Lung (tissue), 12 donors: ENCODE results near the gene HMHB1. TPM values are rescaled to one million over a fixed set of nuclear protein-coding genes. Genes with fewer than 3 reads are reported as not detected.

Source experiments
- ATAC-seq: fragments of 200-7000 bp; cut with Tn5 transposase; one replicate; pipeline ENCODE4 v1.9.1; 2020; ENCODE audit warnings: moderate number of reproducible peaks; ENCODE audit not compliant: insufficient read depth, low FRiP score
- DNase-seq, 3 donors: peaks; one replicate each; pipeline ENCODE4 v3.0.0-alpha.2; 2013 to 2017
- H3K27ac ChIP-seq, 2 donors: one replicate each; pipeline ENCODE4 v1.5.1; 2013; ENCODE audit warnings: mild to moderate bottlenecking in 2 of 2, moderate library complexity in 2 of 2, control low read depth in 1 of 2, inconsistent platforms in 1 of 2, low read depth in 1 of 2, low read length in 1 of 2
- H3K27me3 ChIP-seq, 3 donors: one replicate each; pipeline ENCODE4 v1.5.1; 2013; ENCODE audit warnings: low read length in 2 of 3; ENCODE audit not compliant: control insufficient read depth in 3 of 3, insufficient read depth in 3 of 3
- H3K36me3 ChIP-seq, 4 donors: one replicate each; pipeline ENCODE4 v1.5.1; 2013; ENCODE audit warnings: low read length in 4 of 4, mild to moderate bottlenecking in 1 of 4, moderate library complexity in 1 of 4; ENCODE audit not compliant: control insufficient read depth in 4 of 4, insufficient read depth in 4 of 4
- H3K4me1 ChIP-seq, 5 donors: one replicate each; pipeline ENCODE4 v1.5.1; 2013; ENCODE audit warnings: low read length in 5 of 5, mild to moderate bottlenecking in 2 of 5, moderate library complexity in 1 of 5; ENCODE audit not compliant: control insufficient read depth in 5 of 5, insufficient read depth in 5 of 5
- H3K4me3 ChIP-seq: one replicate; pipeline ENCODE4 v1.5.1; 2013; ENCODE audit warnings: mild to moderate bottlenecking, control low read depth, moderate library complexity
- H3K9ac ChIP-seq, 2 donors: one replicate each; pipeline ENCODE4 v1.5.1; 2013; ENCODE audit warnings: low read length in 2 of 2, control low read depth in 1 of 2; ENCODE audit not compliant: insufficient read depth in 1 of 2
- H3K9me3 ChIP-seq, 4 donors: one replicate each; pipeline ENCODE4 v1.5.1; 2013; ENCODE audit warnings: low read length in 3 of 4, mild to moderate bottlenecking in 1 of 4, moderate library complexity in 1 of 4; ENCODE audit not compliant: control insufficient read depth in 4 of 4, insufficient read depth in 3 of 4
- WGBS, 2 donors: extraction: QIAGEN DNeasy Blood & Tissue Kit; methylation state at CpG; one replicate each; pipeline ENCODE4 v1.1.7; 2013; 5-methylcytosine and 5-hydroxymethylcytosine counted together
- polyA plus RNA-seq, 2 donors: library from polyadenylated mRNA; stranded (reverse); fragments of 200-250 nt; gene quantifications; one replicate each; pipeline ENCODE4 v1.2.1, GENCODE V29; 2013
- total RNA-seq, 2 donors: library from RNA; depleted of rRNA in 1 of 2; stranded (reverse); fragments of >200 nt in 1 of 2; gene quantifications; one replicate each; pipeline ENCODE4 v1.2.1, GENCODE V29; 2014 to 2021
- TF ChIP-seq, protein P1 (sequence below): IDR thresholded peaks from 2 replicates; pipeline ENCODE4 v1.5.1; 2012; ENCODE audit warnings: mild to moderate bottlenecking; ENCODE audit errors: control extremely low read depth, extremely low read depth
- donor health status: control.
- donor health status: control.
- donor health status: Bipolar disorder and iron deficiency.
- donor health status: healthy.
- donor health status: DM: yes; HTN: yes; CAD: no.

Gene HMHB1
- total and polyA plus RNA-seq, 4 donors: not detected

DNA sequence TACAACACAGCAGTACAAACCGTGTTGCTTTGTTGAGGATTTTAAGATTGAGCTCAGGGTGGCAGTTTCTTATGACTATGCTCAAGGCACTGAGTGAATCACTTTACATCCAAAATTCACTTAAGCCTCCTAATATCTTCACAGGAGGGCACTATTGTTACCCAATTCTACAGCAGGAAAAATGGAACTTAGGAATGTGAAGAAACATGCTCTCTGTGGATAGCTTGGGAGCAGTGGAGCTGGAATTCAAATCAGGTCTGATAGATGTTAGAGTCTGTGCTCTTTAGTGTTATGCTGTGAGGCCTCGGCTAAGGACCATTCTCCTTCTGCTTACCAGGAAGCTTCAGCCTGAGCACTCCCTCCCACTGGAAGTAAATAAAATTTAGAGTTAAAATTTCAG is 18.7 kb upstream of the HMHB1 start:
- no peak for ATAC-seq
- H3K9me3 ChIP-seq: no peaks in the 10 kb centered on the region
- H3K27me3 ChIP-seq: no peaks in the 10 kb centered on the region
- H3K4me3 ChIP-seq: no peak overlapping the region
- no peak overlapping the region for H3K9ac ChIP-seq
- no peaks in the 10 kb centered on the region for H3K36me3 ChIP-seq
- 82 to 92% methylated on average over 2 of the region's 2 CpGs for WGBS, 2 donors
- TF ChIP-seq, protein P1, sequence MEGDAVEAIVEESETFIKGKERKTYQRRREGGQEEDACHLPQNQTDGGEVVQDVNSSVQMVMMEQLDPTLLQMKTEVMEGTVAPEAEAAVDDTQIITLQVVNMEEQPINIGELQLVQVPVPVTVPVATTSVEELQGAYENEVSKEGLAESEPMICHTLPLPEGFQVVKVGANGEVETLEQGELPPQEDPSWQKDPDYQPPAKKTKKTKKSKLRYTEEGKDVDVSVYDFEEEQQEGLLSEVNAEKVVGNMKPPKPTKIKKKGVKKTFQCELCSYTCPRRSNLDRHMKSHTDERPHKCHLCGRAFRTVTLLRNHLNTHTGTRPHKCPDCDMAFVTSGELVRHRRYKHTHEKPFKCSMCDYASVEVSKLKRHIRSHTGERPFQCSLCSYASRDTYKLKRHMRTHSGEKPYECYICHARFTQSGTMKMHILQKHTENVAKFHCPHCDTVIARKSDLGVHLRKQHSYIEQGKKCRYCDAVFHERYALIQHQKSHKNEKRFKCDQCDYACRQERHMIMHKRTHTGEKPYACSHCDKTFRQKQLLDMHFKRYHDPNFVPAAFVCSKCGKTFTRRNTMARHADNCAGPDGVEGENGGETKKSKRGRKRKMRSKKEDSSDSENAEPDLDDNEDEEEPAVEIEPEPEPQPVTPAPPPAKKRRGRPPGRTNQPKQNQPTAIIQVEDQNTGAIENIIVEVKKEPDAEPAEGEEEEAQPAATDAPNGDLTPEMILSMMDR: no peak
- H3K4me1 ChIP-seq: peaks cover 0 to 8% (median 7%) of the 10 kb centered on the region in 5 donors
- H3K27ac ChIP-seq: no peak overlapping the region
- DNase-seq: no peak

DNA sequence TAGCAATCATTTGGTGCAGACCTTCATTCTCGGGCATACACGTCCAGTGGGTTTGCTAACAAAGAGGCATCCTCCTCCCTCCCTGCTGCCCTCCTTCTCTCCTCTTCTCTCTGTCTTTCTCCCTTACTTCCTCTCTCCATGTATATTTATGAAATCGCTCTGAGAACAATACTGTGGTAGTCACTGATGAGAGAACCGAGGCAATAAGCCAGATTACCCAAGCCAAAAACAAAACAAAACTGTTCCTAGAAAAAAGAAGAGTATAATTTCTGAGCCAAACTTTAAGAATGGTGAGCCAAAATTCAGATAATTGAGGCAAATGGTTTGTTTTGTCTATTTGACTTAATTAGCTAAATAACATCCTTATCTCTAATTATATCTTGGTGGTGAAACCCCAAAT is 15.8 kb upstream of the HMHB1 start:
- no peaks in the 10 kb centered on the region for H3K27me3 ChIP-seq
- H3K4me3 ChIP-seq: no peak overlapping the region
- no peaks in the 10 kb centered on the region for H3K9me3 ChIP-seq
- TF ChIP-seq, protein P1: no peak
- H3K4me1 ChIP-seq: peaks cover 0 to 8% (median 7%) of the 10 kb centered on the region in 5 donors
- no peak for ATAC-seq
- no peak overlapping the region for H3K9ac ChIP-seq
- peak in 1 of 3 donors; percentile 58 for DNase-seq
- no peak overlapping the region for H3K27ac ChIP-seq
- H3K36me3 ChIP-seq: no peaks in the 10 kb centered on the region
- WGBS, 2 donors: 59 to 61% methylated on average over 4 of the region's 4 CpGs

DNA sequence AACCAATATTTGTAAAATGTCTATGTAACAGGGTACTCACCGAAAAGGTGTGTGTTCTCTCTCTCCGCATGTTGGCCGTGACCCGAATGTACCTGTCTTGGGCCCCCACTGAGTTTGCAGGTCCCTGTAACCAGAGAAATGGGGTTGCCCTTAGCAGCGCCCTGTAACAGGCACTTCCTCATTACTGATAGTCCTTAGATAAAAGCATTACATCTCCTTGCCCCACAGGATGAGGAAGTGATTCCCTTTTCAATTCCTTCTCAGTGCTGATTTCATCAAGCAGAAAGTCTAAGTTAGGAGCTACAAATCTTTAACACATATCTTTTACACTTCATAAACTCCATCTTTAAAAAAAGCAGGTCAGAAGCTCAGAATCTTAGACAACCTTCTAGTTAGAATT is 15.2 kb upstream of the HMHB1 start:
- Histone ChIP-seq H3K9me3 (no peaks in the 10 kb centered on the region), H3K27ac (no peak overlapping the region), H3K4me3 (no peak overlapping the region), H3K27me3 (no peaks in the 10 kb centered on the region), H3K36me3 (no peaks in the 10 kb centered on the region), H3K9ac (no peak overlapping the region), H3K4me1 (peaks cover 0 to 8% (median 7%) of the 10 kb centered on the region in 5 donors)
- TF ChIP-seq, protein P1: no peak
- DNase-seq: no peak
- no peak for ATAC-seq
- 87 to 89% methylated on average over 5 of the region's 5 CpGs for WGBS, 2 donors

DNA sequence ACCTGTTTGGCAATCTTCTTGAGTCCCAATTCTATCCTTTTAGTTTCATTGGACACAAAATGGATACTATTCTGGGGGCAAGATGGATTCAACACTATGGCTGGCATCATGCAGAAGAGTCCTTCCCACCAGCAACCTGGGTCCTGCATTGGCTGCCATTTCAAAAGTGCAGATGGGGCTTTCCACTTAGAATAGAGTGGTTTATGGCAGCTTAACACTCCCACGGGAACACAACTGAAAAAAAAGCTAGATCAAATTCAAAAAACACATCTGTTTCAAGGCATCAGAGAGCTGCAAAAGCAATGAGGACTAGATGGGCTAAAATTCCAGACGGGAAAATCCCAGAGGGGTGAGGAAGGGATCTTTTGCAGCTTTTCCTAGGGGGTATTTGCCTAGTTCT is 11.2 kb upstream of the HMHB1 start:
- Histone ChIP-seq H3K4me3 (no peak overlapping the region), H3K9me3 (no peaks in the 10 kb centered on the region), H3K27ac (no peak overlapping the region), H3K27me3 (no peaks in the 10 kb centered on the region), H3K4me1 (peaks cover 0 to 3% (median 0%) of the 10 kb centered on the region in 5 donors), H3K9ac (no peak overlapping the region), H3K36me3 (no peaks in the 10 kb centered on the region)
- DNase-seq (no peak), ATAC-seq (no peak)
- 80 to 89% methylated on average over 2 of the region's 2 CpGs for WGBS, 2 donors
- TF ChIP-seq, protein P1: no peak
